Right lobe of liver (tissue), 6 donors: Measurements from ENCODE around the gene INAFM2. TPM values are rescaled to one million over a fixed set of nuclear protein-coding genes. Genes with fewer than 3 reads are reported as not detected.

Source experiments
- ATAC-seq, 4 donors: fragments of 200-7000 bp; cut with Tn5 transposase; one replicate each; pipeline ENCODE4 v1.9.1; 2020; ENCODE audit warnings: mild to moderate bottlenecking in 4 of 4, moderate library complexity in 4 of 4
- DNase-seq, 3 donors: peaks; one replicate each; pipeline ENCODE4 v3.0.0-alpha.2; 2020
- H3K27ac ChIP-seq, 3 donors: fragments of 200-600 bp; one replicate each; pipeline ENCODE4 v1.8.0; 2022
- H3K27me3 ChIP-seq, 2 donors: fragments of 200-600 bp; one replicate each; pipeline ENCODE4 v1.8.0; 2022
- H3K36me3 ChIP-seq, 4 donors: fragments of 200-600 bp; sonication (generic) in 1 of 4; one replicate each; pipeline versions ENCODE4 v1.5.1 to v1.8.0; 2017 to 2022; ENCODE audit warnings: control low read depth in 1 of 4
- H3K4me1 ChIP-seq, 4 donors: fragments of 200-600 bp; sonication (generic) in 1 of 4; one replicate each; pipeline versions ENCODE4 v1.5.1 to v1.8.0; 2017 to 2022; ENCODE audit warnings: control low read depth in 1 of 4
- H3K4me3 ChIP-seq, 3 donors: fragments of 200-600 bp; one replicate each; pipeline ENCODE4 v1.8.0; 2022
- H3K9me3 ChIP-seq, 4 donors: fragments of 200-600 bp; sonication (generic) in 1 of 4; one replicate each; pipeline versions ENCODE4 v1.5.1 to v1.8.0; 2017 to 2022; ENCODE audit warnings: control low read depth in 1 of 4
- POLR2A ChIP-seq: fragments of 450-650 bp; IDR thresholded peaks from one replicate; pipeline ENCODE4 v1.6.1; 2017; ENCODE audit warnings: antibody characterized with exemption, mild to moderate bottlenecking
- WGBS: methylation state at CpG from one replicate; pipeline ENCODE4 v1.1.6; 2018; ENCODE audit warnings: low coverage, low lambda C conversion rate; ENCODE audit not compliant: insufficient coverage; ENCODE audit errors: missing lambda C conversion rate; 5-methylcytosine and 5-hydroxymethylcytosine counted together
- intact Hi-C, 2 donors: fragments of 100-400 bp; cut with DNase I; formaldehyde crosslinking; loops; one replicate each; pipeline versions ENCODE4 v1.11.2 to v1.14.1; 2022
- total RNA-seq, 6 experiments: library from RNA; depleted of rRNA in 2 of 6; stranded (reverse); fragments of >200 nt in 2 of 6; fragmentation: NEBNext Ultra II Directional in 3 of 6; extraction: Animal tissue kit (Norgen Biotek cat#: 25700) in 3 of 6; gene quantifications; one replicate each; pipeline versions ENCODE4 v1.1.0 to v1.2.4, GENCODE V29; 2016 to 2023
- TF ChIP-seq, protein P1 (sequence below), 4 donors: fragments of 200-600 bp in 3 of 4; fragments of 450-650 bp in 1 of 4; IDR thresholded peaks; one replicate each; pipeline versions ENCODE4 v1.5.1 to v1.8.0; 2016 to 2022; ENCODE audit warnings: antibody characterized with exemption in 4 of 4, mild to moderate bottlenecking in 2 of 4
- donor health status: DM: no; HTN: yes; CAD: no.
- donor health status: DM: no; HTN: no; CAD: no.
- donor health status: DM: no; HTN: no; CAD: no.
- donor health status: DM: no; HTN: yes; CAD: no.
- donor health status: DM: no; HTN: yes; CAD: no.

Gene INAFM2
- total RNA-seq, 6 experiments from 2014 or later: 4.6 to 8.7 (median 5.8) TPM

DNA sequence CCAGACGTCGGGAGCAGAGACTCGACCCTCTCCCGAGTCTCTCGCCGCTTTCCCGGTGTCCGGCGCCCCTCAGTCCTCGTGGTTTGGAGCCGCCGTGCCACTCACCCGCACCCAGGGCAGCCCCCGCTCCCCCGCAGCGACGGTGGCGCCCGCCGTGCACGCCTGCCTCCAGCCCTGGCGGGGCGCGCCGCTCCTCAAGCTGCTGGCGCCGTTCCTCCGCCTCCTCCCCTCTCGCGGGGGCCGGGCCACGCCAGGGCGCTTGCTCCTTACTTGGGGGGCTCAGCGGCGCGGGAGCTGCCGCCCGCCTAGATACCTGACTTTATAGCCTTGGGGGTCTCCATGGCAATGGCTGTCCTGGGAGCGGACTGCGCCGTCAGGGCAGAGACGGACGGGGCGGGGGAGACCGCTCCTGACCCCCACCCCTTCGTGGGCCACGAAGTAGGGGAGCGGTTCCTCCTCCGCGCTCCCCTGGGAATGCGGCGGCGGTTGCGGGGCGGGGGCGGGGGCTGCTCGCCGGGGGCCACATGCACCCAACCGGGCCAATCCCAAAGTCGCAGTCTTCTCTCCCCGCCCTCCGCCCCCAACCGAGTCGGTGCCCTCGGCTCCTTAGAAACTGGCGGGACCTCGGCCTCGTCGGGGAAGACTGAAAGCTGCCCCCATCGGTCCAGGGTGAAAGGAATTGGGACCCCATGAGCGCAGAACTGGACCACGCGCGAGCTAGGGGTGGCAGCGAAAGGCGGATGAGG is 40.5 kb upstream of the INAFM2 start, which contains the start of gene ANKRD63:
Gene ANKRD63 (minus strand): TSS at position 196 of the 746 bp plus-strand sequence. CDS start 478 bp downstream, outside the sequence.
- intact Hi-C loops: no loop called here
- Histone ChIP-seq H3K9me3 (no peaks in the 10 kb centered on the region), H3K4me1 (peaks cover 0 to 17% (median 0%) of the 10 kb centered on the region in 4 donors), H3K27ac (no peak within 1 kb of the TSS), H3K36me3 (no peaks in the 10 kb centered on the region), H3K27me3 (peaks cover 0 to 27% of the 10 kb centered on the region in 2 donors), H3K4me3 (peak within 1 kb of the TSS; percentile 22 to 51 (median 40))
- TF ChIP-seq POLR2A: no peak
- TF ChIP-seq, protein P1, sequence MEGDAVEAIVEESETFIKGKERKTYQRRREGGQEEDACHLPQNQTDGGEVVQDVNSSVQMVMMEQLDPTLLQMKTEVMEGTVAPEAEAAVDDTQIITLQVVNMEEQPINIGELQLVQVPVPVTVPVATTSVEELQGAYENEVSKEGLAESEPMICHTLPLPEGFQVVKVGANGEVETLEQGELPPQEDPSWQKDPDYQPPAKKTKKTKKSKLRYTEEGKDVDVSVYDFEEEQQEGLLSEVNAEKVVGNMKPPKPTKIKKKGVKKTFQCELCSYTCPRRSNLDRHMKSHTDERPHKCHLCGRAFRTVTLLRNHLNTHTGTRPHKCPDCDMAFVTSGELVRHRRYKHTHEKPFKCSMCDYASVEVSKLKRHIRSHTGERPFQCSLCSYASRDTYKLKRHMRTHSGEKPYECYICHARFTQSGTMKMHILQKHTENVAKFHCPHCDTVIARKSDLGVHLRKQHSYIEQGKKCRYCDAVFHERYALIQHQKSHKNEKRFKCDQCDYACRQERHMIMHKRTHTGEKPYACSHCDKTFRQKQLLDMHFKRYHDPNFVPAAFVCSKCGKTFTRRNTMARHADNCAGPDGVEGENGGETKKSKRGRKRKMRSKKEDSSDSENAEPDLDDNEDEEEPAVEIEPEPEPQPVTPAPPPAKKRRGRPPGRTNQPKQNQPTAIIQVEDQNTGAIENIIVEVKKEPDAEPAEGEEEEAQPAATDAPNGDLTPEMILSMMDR (IDR thresholded peaks at IDR 0.05): no peak
- WGBS: 7% methylated on average over 19 of the region's 76 CpGs
- peak in 2 of 4 donors; percentile 8 for ATAC-seq
- DNase-seq: no peak

DNA sequence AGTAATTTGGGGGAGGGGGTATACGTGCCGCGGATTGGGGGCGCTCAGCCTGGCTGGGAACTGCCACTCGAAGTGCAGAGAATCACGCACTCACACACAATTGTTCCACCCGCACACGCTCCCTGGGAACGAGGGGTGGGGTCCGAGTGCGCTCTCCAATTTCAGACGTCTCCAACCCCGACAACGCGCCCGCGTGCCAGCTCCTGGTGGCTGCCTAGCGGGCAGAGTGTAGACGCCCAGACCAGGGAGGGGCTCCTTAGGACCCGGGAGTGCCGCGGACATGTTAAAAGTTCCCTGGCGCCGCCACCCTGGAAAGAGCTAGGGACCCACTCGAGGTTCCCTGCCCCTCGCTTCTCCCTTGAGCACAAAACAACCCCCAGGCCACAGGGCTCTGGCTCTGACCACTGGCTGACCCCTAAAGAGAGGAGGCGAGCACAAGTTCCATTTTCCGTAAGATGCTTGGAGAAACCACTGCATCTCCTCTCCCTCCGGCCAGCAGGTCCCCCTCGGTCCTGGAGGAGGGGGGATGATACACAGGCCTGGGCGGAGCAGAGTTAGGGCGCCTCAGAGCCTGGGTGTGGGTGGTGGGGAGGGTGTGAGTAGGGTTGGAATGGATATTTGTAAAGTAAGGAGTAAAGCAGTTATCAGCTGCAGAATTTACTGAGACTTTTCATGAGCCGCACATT is 39.7 kb upstream of the INAFM2 start:
- H3K9me3 ChIP-seq: no peaks in the 10 kb centered on the region
- no peak overlapping the region for H3K4me3 ChIP-seq
- peaks cover 0 to 27% of the 10 kb centered on the region in 2 donors for H3K27me3 ChIP-seq
- intact Hi-C loops: no loop called here
- TF ChIP-seq, protein P1 (IDR thresholded peaks at IDR 0.05): no peak
- TF ChIP-seq POLR2A: no peak
- H3K4me1 ChIP-seq: peaks cover 0 to 17% (median 0%) of the 10 kb centered on the region in 4 donors
- ATAC-seq: no peak
- no peak overlapping the region for H3K27ac ChIP-seq
- DNase-seq: no peak
- no peaks in the 10 kb centered on the region for H3K36me3 ChIP-seq
- 50% methylated on average over 15 of the region's 33 CpGs for WGBS

DNA sequence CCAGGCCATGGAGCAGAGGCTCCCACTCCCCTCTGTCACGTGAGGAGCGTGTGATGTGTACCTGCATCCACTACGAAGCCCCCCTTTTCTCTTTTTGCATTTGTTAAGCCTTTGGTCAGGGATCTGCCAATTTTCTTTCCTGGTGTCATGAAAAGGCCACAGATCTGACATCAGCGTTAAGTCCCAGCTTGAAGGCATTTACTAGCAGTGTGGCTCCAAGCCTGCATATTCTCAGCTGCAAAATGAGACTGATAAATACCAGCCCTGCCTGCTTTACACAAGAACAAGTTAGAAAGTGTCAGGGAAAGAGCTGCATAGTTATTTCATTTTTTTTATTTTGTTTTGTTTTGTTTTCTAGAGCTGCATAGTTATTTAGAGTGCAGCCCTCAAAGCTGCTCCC is 38.3 kb upstream of the INAFM2 start:
- H3K36me3 ChIP-seq: no peaks in the 10 kb centered on the region
- H3K4me3 ChIP-seq: no peak overlapping the region
- TF ChIP-seq POLR2A: no peak
- TF ChIP-seq, protein P1 (IDR thresholded peaks at IDR 0.05): no peak
- no peak overlapping the region for H3K27ac ChIP-seq
- intact Hi-C loops: no loop called here
- no peak for ATAC-seq
- H3K4me1 ChIP-seq: peaks cover 0 to 24% (median 0%) of the 10 kb centered on the region in 4 donors
- DNase-seq: no peak
- H3K27me3 ChIP-seq: peaks cover 0 to 23% of the 10 kb centered on the region in 2 donors
- WGBS: 88% methylated on average over 4 of the region's 4 CpGs
- H3K9me3 ChIP-seq: no peaks in the 10 kb centered on the region

DNA sequence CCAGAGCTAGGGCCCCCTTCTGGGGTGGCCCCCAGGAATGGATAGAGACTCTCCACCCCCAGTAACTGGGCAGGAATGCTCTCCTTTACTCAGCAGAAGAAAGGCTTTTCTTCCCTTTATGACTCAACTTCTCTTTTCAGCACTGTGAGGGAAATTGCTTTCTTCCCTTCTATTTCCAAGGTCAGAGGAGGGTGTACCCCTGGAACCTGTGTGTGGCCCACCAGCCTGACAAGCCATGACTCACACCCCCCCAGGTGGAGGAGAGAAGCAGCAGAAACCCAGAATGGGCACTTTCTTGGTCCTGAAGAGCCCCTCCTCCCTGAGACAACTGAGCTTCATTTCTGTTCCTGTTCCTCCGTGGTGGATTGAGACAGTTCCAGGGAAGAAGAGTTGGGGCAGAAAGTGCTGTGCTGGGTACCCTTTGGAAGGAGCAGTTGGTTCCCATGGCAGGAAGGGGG is 37.9 kb upstream of the INAFM2 start:
- ATAC-seq (no peak), DNase-seq (no peak)
- intact Hi-C loops: no loop called here
- Histone ChIP-seq H3K4me3 (no peak overlapping the region), H3K4me1 (peaks cover 0 to 24% (median 0%) of the 10 kb centered on the region in 4 donors), H3K9me3 (no peaks in the 10 kb centered on the region), H3K27ac (no peak overlapping the region), H3K36me3 (no peaks in the 10 kb centered on the region), H3K27me3 (peaks cover 0 to 18% of the 10 kb centered on the region in 2 donors)
- no CpG with 5 or more reads among the region's 1 CpG for WGBS
- TF ChIP-seq, protein P1 (IDR thresholded peaks at IDR 0.05): no peak
- no peak for TF ChIP-seq POLR2A
